Stimulated activated naive CD4-positive, alpha-beta T cell treated with Interleukin-2 at 50 U/mL for 16 hours (primary cell): ENCODE measurements around the gene CCDC197.
A peak's percentile ranks its signal among the peaks of the same experiment; 100 is the strongest.

Experiments used
- DNase-seq: peaks from one replicate; lab custom pipeline; 2025; lab: John Stamatoyannopoulos, UW

Gene CCDC197

GRCh38 chr14:94026173-94026888 lies 29.2 kb downstream of the CCDC197 start, which contains the start of gene OTUB2:
Gene OTUB2 (plus strand): TSS chr14:94026340. CDS start chr14:94026538, 198 bp downstream.
- DNase-seq: peak; percentile 94

GRCh38 chr14:94026889-94027469 lies 29.9 kb downstream of the CCDC197 start:
- no peak for DNase-seq

DNA sequence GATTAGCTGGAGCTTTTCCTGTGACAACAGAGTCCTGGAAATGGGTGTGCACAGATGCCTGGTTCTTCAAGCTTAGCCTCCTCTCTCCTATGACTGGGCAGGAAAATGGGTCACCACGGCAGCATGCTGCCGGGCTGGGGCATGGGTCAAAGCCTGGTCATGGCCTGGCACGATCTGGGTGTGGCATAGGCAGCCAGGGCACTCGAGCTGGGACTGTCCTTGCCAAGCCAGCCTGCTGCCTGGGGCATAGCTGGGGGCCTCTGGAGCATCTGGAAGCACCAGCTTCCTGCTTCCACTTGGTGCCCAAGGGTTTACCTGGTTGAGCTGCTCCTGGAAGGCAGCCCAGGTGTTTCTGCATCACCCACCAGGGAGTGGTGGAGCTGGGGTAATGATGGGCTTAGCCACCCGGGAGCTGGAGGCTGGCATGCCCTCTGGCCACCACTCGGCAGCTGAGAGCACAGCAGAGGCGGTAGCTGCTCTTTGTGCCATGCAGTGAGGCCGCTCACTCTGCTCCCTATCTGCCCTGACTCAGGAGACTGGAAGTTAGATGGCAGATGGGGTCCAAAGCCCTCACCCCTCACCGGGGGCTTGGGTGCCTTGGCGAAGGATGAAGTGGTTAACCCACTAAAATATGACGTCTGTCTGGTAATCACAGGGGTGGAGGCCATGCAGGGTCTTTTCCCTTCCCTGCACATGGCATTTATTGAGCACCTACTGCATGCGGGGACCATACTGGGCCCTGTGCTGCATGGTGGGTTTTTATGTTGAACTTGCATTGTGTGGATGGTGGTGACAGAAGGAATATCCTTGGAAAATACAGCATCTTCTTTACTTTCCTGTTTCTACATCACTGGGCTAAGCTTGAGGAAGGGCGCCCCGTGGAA lies 30.7 kb downstream of the CCDC197 start:
- DNase-seq: no peak

DNA sequence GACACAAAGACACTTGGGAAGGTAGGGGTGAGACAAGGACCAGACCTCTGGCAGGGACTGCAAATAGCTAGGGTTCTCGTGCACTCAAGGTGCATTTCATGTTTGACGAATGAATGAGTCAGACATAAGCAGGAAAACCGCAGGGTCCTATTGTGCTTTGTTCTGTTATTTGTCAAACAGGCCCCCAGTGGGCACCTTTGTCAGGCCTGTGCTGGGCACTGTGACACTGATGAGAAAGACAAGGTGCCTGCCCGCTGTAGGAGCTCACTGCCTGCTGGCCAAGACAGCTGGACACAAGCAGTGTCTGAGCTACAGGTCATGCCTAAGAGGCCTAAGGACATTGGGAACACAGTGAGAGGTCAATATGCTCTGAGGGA lies 31.3 kb downstream of the CCDC197 start:
- DNase-seq: peak; percentile 12

GRCh38 chr14:94029265-94029664 lies 32.2 kb downstream of the CCDC197 start:
- DNase-seq: no peak

DNA sequence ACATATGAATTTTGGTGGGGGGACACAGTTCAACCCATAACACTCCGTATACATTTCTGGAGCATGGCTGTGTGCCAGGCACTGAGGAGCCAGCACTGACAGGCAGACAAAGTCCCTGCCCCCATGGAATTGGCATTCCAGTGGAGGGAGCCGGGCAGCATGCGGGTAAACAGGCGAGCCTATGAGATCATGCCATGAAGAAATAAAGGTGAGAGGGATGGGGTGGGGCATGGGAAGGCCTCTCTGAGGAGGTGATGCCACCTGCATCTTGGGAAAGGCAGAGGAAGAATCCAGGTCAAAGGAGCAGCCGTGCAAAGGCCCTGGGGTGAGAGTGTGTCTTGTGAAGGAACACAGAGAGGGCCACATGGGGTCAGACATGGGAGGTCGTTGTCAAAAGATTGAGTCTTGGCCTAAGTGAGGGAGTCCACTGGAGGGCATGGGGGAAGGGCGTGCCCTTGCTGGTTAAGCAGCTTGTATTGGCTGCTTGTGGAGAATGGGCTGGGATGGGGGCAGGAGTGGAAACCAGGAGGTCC lies 32.6 kb downstream of the CCDC197 start:
- DNase-seq: no peak

DNA sequence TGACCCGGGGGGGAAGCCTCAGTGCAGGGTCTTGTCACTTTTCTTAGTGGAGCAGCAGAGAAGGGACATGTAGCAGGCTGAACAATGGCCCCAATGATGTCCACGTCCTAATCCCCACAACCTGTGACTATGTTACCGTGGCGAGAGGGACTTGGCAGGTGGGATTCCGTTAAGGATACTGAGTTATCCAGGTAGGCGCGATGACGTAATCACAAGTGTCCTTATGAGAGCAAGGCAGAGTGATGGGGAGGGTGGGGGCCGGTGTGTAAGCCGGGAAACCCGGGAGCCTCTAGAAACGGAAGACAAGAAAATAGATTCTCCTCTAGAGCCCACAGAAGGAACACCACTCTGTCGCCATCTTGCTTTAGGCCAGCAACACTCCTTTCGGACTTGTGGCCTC lies 33.5 kb downstream of the CCDC197 start:
- no peak for DNase-seq

- DNase-seq: no peak
Measured at GRCh38 chr14:94031161-94031882, 34.2 kb downstream of the CCDC197 start.

GRCh38 chr14:94031883-94032279 lies 34.8 kb downstream of the CCDC197 start:
- DNase-seq: no peak

DNA sequence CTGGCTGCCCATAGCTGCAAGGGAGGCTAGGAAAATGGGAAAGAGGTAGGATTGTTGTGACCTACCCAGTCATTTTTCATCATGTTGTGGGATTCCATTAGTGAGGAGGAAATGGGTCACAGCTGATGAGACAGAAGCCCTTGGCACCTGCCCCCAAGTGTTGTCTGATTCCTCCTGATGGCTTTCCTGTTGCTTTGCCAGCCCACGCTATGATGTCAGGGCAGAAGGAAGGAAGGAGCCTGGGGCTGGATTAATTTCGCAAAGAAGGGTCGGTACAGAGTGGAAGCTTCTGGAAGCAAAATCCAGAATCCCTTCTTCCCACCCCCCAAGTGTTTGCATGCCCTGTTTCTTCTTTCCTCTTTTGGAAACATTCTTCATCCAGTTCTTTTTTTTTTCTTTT lies 37.8 kb downstream of the CCDC197 start:
- no peak for DNase-seq

GRCh38 chr14:94036313-94037167 lies 39.4 kb downstream of the CCDC197 start:
- peak; percentile 69 for DNase-seq

DNA sequence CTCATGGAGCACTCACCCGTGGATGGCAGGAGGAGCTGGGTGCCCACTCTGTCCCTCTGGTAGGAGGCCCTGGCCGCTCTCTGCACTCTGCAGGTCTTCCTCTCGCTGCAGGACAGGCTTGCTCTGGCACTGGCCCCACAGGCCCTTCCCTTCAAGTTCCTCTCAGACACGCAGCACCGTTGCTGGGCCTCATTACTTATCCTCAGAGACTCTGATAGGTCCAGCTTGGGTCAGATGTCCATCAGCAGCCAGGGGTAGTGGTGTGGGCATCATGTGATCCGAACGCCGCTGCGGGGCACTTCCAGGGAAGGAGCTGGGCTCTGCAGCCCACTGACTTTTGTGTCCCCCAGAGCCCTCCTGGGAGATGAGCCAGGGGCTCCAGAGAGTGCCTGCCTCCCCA lies 40.9 kb downstream of the CCDC197 start:
- DNase-seq: no peak

GRCh38 chr14:94038510-94038909 lies 41.4 kb downstream of the CCDC197 start:
- no peak for DNase-seq

- DNase-seq: no peak
Measured at GRCh38 chr14:94038921-94039629, 42.0 kb downstream of the CCDC197 start.

DNA sequence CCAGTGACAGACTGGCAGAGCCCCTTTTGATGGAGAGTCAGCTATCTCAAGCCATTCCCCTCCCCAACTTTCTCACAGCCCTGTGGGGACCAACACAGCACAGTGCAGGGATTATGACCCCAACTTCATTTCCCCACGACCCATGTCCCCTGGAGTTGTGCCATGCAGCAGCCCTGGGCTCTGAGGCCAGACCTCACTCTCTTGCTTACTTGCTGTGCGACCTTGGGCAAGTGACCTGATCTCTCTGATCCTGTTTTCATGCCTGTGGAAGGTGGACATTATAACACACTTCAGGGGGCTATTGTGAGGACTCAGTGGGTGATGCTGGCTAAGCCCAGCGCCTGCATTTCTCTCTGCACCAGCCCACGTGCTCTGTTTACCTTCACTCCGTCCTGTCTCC lies 43.1 kb downstream of the CCDC197 start:
- no peak for DNase-seq

- no peak for DNase-seq
Measured at GRCh38 chr14:94040796-94041195, 43.7 kb downstream of the CCDC197 start.

DNA sequence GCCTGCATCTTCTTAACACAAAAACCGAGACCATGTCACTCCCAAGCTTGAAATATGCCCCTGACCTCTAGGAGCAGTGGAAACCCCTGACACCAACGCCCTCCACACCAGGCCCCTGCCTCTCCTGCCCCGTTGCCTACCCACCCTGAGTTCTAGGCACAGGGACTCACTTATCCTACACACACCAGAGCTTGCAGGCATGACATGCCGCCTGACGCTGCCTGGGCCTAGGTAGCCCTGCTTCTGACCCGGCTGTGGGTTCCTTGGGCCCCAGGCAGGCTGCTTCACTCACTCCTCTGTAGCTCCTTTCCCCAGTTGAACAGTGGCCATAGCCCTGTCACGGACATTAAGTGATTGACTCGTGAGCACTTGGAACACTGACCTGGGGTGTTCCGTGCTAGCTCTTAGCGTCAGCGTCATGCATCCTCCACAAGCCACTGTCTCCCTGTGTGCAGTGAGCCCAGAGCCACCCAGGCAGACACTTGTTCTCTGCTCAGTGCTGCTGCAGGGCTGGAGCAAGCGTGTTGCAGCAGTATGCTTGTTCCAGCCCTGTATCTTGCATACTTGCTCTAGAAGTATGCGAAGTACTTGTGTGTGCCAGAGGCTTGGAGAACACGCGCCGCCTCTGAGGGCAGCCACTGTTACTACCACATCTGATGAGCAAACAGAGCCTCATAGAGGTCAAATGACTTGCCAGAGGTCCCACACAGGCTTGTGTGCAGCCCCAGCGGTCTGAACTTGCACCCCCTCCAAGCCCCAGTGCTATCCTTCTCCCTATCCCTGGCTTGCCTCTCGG lies 44.6 kb downstream of the CCDC197 start:
- DNase-seq: no peak

- no peak for DNase-seq
Measured at GRCh38 chr14:94042433-94043091, 45.5 kb downstream of the CCDC197 start.
